ENCODE measurements around the gene HS2ST1. TPM values are rescaled to one million over a fixed set of nuclear protein-coding genes. Genes with fewer than 3 reads are reported as not detected.

Gene HS2ST1
- total RNA-seq, 4 donors from 2014 or later = 13.2 to 19.6 (median 16.7) TPM

- WGBS, 2 donors = 86 to 95% methylated on average over 2 of the region's 2 CpGs
- H3K4me1 ChIP-seq = no peaks in the 10 kb centered on the region
- DNase-seq = no peak
- H3K4me3 ChIP-seq (replicated peaks in 1 of 3) = no peak overlapping the region
- no peak overlapping the region for H3K27ac ChIP-seq
- TF ChIP-seq CTCF (IDR thresholded peaks at IDR 0.05) (no peak), POLR2A (IDR thresholded peaks at IDR 0.05) (no peak)
- H3K36me3 ChIP-seq = no peaks in the 10 kb centered on the region
- intact Hi-C loops (cut with DNase I) = no loop called here
- no peaks in the 10 kb centered on the region for H3K9me3 ChIP-seq
- no peaks in the 10 kb centered on the region for H3K27me3 ChIP-seq
These were observed 26.2 kb downstream of the HS2ST1 start for GRCh38 chr1:86940599-86940998.

- H3K4me3 ChIP-seq (replicated peaks in 1 of 3) = no peak overlapping the region
- no peaks in the 10 kb centered on the region for H3K9me3 ChIP-seq
- WGBS, 2 donors = 37 to 41% methylated on average over 1 of the region's 1 CpG
- intact Hi-C loops (cut with DNase I) = no loop called here
- no peaks in the 10 kb centered on the region for H3K36me3 ChIP-seq
- no peak overlapping the region for H3K27ac ChIP-seq
- H3K27me3 ChIP-seq = no peaks in the 10 kb centered on the region
- H3K4me1 ChIP-seq = no peaks in the 10 kb centered on the region
- no peak for DNase-seq
- TF ChIP-seq CTCF (IDR thresholded peaks at IDR 0.05) (no peak), POLR2A (IDR thresholded peaks at IDR 0.05) (no peak)
These were observed 27.6 kb downstream of the HS2ST1 start for GRCh38 chr1:86942042-86942441.

- no peak for DNase-seq
- Histone ChIP-seq H3K27me3 (no peaks in the 10 kb centered on the region), H3K4me3 (replicated peaks in 1 of 3) (no peak overlapping the region), H3K9me3 (no peaks in the 10 kb centered on the region), H3K4me1 (no peaks in the 10 kb centered on the region), H3K36me3 (no peaks in the 10 kb centered on the region), H3K27ac (no peak overlapping the region)
- intact Hi-C loops (cut with DNase I) = no loop called here
- TF ChIP-seq CTCF (IDR thresholded peaks at IDR 0.05) (no peak), POLR2A (IDR thresholded peaks at IDR 0.05) (no peak)
These were observed 28.3 kb downstream of the HS2ST1 start for GRCh38 chr1:86942743-86943142.

GRCh38 chr1:86948212-86948611 lies 33.8 kb downstream of the HS2ST1 start:
- Histone ChIP-seq H3K36me3 (no peaks in the 10 kb centered on the region), H3K9me3 (no peaks in the 10 kb centered on the region), H3K27me3 (no peaks in the 10 kb centered on the region), H3K4me1 (peaks cover 0 to 5% of the 10 kb centered on the region in 2 donors), H3K4me3 (replicated peaks in 1 of 3) (no peak overlapping the region), H3K27ac (no peak overlapping the region)
- TF ChIP-seq POLR2A (IDR thresholded peaks at IDR 0.05) (no peak), CTCF (IDR thresholded peaks at IDR 0.05) (no peak)
- intact Hi-C loops (cut with DNase I) = no loop called here
- 61 to 65% methylated on average over 5 of the region's 5 CpGs for WGBS, 2 donors
- peak; percentile 49 to 71 for DNase-seq

- Histone ChIP-seq H3K27ac (no peak overlapping the region), H3K4me1 (peaks cover 0 to 5% of the 10 kb centered on the region in 2 donors)
- TF ChIP-seq POLR2A (IDR thresholded peaks at IDR 0.05) = no peak
- TF ChIP-seq CTCF (IDR thresholded peaks at IDR 0.05) = no peak
These were observed 36.4 kb downstream of the HS2ST1 start for GRCh38 chr1:86950712-86951419.

More at GRCh38 chr1:86950712-86951419, 36.4 kb downstream of the HS2ST1 start:
- intact Hi-C loops (cut with DNase I) = no loop called here
- no peaks in the 10 kb centered on the region for H3K36me3 ChIP-seq
- H3K4me3 ChIP-seq (replicated peaks in 1 of 3) = no peak overlapping the region
- no peak for DNase-seq
- H3K27me3 ChIP-seq = no peaks in the 10 kb centered on the region
- WGBS, 2 donors = 90 to 94% methylated on average over 5 of the region's 5 CpGs
- no peaks in the 10 kb centered on the region for H3K9me3 ChIP-seq

Data from thyroid gland (tissue), 4 donors.